GM12875 (cell line): ENCODE data around the gene SMG6.
"Not testable (repeated sequence)": the region's sequence is repeated elsewhere in the genome, so short reads cannot be mapped to it uniquely, and the experiment has no call there.

Experiments used
- H3K4me3 ChIP-seq: one replicate; pipeline ENCODE4 v1.5.1; 2011; ENCODE audit warnings: low read depth, low read length, control low read depth
- CTCF ChIP-seq: IDR thresholded peaks from 2 replicates; pipeline ENCODE4 v1.5.1; 2011; ENCODE audit warnings: low read depth, mild to moderate bottlenecking, control low read depth, inconsistent platforms, low read length, moderate library complexity, borderline replicate concordance; ENCODE audit not compliant: insufficient read depth

SMG6 gene

DNA sequence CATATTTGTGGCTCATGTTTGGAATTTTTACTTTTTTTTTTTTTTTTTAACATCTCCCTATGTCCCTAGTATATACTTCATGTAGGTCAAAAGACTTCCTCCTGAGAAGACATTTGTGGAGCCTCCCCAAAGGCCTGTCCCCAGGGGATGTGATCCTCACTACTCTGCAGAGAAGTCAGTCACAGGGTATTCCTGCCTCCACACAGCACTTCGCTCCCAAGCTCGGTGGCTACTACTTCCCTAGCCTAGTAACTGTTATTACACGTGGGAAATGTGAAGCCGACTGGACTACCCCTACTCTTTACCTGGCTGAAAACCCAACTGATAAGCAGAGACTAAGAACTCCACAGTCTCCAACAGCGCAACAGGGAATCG lies 131.9 kb downstream of the SMG6 start:
- no peak overlapping the region for H3K4me3 ChIP-seq
- no peak for TF ChIP-seq CTCF

GRCh38 chr17:2170023-2170422 lies 133.6 kb downstream of the SMG6 start:
- TF ChIP-seq CTCF = peak; percentile 61
- no peak overlapping the region for H3K4me3 ChIP-seq

GRCh38 chr17:2165723-2166122 lies 137.9 kb downstream of the SMG6 start:
- H3K4me3 ChIP-seq = not testable (repeated sequence)

GRCh38 chr17:2158396-2158780 lies 145.2 kb downstream of the SMG6 start:
- TF ChIP-seq CTCF = no peak

DNA sequence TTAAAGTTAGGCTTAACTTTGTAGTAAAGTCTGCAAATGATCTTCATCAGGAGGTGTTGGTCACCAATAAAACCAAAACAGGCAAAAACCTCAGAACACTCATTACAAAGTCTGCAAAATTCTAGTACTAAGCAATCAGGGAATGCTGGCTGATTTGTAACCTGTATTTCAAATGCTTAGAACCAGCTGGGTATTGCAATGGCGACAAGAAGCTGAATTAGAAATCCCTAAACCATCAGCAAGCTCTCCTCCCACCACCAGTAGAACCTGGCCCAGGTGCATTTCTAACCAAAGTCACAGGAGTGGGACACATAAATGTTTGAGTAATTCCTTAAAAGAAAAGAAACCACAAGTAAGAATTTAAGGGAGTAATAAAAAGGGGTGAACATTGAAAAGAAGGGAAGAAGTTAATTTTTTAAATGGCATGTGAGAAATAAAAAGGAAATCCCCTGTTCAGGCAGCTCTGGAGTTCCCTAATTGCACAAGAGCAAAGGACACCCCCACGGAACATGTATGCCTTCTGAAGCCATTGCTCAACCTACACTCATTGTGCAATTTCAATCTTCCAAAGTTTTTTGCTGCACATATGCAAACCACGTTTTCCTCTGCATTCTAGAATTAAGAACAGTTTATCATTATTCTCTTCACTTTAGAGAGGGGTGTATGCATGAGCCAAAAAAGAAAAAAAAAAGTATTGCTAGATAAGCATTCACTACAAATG lies 145.8 kb downstream of the SMG6 start:
- TF ChIP-seq CTCF = no peak
- H3K4me3 ChIP-seq = no peak overlapping the region

More at GRCh38 chr17:2158396-2158780, 145.2 kb downstream of the SMG6 start:
- no peak overlapping the region for H3K4me3 ChIP-seq

GRCh38 chr17:2157081-2157480 lies 146.5 kb downstream of the SMG6 start:
- no peak overlapping the region for H3K4me3 ChIP-seq
- no peak for TF ChIP-seq CTCF

DNA sequence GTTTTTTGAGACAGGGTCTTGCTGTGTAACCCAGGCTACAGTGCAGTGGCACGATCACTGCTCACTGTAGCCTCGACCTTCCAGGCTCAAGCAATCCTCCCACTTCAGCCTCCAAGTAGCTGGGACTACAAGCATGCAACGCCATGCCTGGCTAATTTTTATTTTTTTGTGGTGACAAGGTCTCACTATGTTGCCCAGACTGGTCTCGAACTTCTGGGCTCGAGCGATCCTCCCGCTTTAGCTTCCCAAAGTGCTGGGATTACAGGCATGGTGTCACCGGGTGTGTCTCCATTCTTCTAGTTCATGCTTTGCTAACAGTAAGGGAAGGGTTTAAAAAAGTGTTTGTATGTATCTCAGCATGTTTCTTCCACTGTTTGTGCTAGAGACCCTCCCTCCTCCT lies 146.9 kb downstream of the SMG6 start:
- no peak for TF ChIP-seq CTCF

More for the DNA sequence above, 146.9 kb downstream of the SMG6 start:
- no peak overlapping the region for H3K4me3 ChIP-seq
